DMS114 treated with DMSO at 0.1 percent for 48 hours (cell line): ENCODE measurements around the gene PRR13.

Experiments
- DNase-seq: peaks from one replicate; lab custom pipeline; 2025; ENCODE audit not compliant: unreplicated experiment; lab: John Stamatoyannopoulos, UW

PRR13 gene

GRCh38 chr12:53492188-53492587 lies 50.7 kb downstream of the PRR13 start:
- no peak for DNase-seq

GRCh38 chr12:53492830-53493609 lies 51.5 kb downstream of the PRR13 start:
- peak; percentile 88 for DNase-seq

- DNase-seq: no peak
Observed at GRCh38 chr12:53493610-53494391, 52.3 kb downstream of the PRR13 start.
